NCI-H460 (cell line): Measurements from ENCODE around the gene ADAMTS17. TPM values are rescaled to one million over a fixed set of nuclear protein-coding genes. Genes with fewer than 3 reads are reported as not detected.

Experiments used
- DNase-seq: peaks from one replicate; pipeline ENCODE4 v3.0.0-alpha.2; 2016; ENCODE audit warnings: low read depth; ENCODE audit errors: extremely low read depth
- total RNA-seq: library from RNA; depleted of rRNA; stranded (reverse); fragments of >200 nt; shearing (Covaris generic); gene quantifications from 2 replicates; pipeline ENCODE4 v1.2.3, GENCODE V29; 2014

ADAMTS17 gene
- total RNA-seq, 1 experiment from 2014 or later, result 0.15 TPM

DNA sequence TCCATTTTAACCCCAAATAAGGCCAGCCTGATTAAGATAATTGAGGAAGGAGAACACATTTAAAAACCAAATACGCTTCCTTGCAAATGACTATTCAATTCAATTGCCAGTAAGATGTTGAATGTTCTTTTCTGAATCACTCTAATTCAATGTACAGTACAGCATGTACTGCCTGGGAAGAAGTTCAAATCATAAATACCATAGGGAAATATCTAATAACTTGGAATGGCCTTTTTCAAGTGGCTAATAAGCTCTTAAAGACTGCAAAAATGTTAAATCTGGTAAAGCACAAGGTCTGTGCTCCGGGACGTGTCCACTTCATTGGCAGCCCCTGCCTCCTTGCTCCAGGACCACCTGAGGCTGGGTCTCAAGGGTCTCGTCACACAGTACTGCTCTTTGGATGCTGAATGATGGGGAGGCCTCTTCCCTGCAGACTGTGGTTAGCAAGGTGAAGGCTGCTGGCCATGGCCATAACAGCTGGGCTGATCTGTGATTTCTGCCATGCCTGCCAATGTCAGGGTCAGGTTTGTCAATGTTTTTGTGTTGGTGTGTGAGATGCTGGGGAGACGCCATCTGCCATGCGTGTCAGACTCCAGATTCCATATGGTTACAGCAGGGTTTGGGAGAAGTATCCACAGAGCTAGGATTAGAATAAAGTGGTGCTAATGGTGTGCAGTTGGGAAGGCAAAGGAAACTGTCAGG, 300.5 kb downstream of the ADAMTS17 start:
- no peak for DNase-seq

GRCh38 chr15:100039994-100040393, 301.8 kb downstream of the ADAMTS17 start:
- DNase-seq, result no peak

DNA sequence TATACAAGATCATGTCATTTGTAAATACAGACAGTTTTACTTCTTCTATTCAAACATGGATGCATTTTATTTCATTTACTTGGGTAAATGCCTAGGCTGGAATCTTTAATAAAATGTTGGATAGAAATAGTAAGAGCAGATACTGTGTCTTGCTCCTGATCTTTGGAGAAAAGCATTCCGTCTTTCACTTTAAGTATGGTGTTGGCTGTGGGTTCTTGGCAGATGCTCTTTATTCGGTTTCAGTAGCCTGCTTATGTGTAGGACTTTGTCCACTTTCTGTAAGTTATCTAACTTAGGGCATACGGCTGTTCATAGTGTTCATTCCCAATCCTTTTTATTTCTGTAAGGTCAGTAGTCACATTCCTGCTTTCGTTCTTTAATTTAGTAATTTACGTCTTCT, 303.0 kb downstream of the ADAMTS17 start:
- no peak for DNase-seq

DNA sequence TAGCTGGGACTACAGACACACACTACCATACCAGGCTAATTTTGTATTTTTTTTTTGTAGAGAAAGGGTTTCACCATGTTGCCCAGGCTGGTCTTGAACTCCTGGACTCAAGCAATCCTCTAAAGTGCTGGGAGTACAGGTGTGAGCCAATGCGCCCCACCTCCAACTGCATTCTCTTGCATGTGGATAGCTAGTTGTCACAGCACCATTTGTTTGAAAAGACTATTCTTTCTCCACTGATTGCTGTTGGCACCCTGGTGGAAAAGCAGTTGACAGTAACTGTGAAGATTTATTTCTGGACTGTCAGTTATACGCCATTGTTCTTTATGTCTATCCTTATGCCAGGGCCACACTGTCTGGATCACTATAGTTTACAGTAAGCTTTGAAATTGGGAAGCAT, 303.9 kb downstream of the ADAMTS17 start:
- no peak for DNase-seq

DNA sequence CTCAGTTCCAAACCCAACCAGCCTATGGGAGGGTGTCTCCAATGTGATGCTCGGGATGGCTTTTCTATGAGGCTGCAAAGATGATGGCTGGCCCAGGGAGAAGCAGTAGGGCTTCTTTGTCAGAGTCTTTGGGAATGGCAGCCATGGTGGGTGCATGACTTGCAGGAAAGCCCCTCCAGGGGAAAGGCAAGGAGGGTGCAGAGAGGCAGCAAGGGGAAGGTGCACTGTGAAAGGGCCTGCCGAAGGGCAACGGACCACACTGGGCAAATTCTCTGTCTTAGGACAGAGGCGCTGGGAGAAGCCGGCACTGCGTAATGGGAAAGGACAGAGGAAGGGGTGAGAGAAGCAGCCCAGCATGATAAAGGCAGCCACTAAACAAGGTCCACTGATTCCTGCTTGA, 305.8 kb downstream of the ADAMTS17 start:
- DNase-seq, result no peak

DNA sequence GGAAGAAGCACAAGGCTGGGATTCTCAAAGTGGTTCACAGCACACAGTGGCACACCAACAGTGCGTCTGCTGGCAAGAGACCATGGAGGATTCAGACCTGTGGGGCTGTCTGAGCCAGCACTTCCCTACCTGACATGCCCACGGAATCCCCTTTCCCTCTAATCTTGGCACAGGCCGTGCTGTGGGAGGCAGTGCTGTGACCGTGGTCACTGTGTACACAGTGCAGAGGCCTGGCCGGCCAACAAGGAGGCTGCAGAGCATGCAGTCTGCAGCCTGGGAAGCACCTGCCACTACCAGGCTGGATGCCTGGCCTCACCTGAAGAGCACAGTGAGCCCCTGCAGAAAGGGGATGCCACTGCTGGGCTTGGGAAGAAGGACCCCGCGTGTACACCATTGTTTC, 307.6 kb downstream of the ADAMTS17 start:
- no peak for DNase-seq

- no peak for DNase-seq
Measured at GRCh38 chr15:100033140-100033857, 308.5 kb downstream of the ADAMTS17 start.

GRCh38 chr15:100032358-100033085, 309.3 kb downstream of the ADAMTS17 start:
- no peak for DNase-seq

GRCh38 chr15:100031665-100032357, 310.0 kb downstream of the ADAMTS17 start:
- DNase-seq, result no peak

- no peak for DNase-seq
Measured at GRCh38 chr15:100030586-100031229, 311.1 kb downstream of the ADAMTS17 start.

GRCh38 chr15:100029868-100030479, 311.8 kb downstream of the ADAMTS17 start:
- no peak for DNase-seq

- no peak for DNase-seq
Measured at GRCh38 chr15:100029045-100029444, 312.7 kb downstream of the ADAMTS17 start.

DNA sequence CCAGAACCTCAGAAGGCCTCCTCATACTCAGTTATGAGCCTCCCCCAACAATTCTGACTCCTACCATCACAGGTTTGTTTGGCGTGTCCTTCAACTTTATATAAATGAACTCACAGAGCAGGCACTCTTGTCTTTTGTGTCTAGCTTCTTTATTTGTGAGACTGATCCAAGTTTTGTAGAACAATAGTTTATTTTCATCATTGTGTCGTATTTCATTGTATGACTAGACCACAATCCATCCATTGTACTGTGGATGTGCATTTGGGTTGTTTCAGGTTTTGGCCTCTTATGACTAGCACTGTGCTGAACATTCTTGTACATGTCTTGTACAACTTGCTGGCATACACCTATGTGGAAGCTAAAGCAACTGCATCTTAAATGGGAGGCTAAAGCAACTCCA, 315.7 kb downstream of the ADAMTS17 start:
- no peak for DNase-seq

DNA sequence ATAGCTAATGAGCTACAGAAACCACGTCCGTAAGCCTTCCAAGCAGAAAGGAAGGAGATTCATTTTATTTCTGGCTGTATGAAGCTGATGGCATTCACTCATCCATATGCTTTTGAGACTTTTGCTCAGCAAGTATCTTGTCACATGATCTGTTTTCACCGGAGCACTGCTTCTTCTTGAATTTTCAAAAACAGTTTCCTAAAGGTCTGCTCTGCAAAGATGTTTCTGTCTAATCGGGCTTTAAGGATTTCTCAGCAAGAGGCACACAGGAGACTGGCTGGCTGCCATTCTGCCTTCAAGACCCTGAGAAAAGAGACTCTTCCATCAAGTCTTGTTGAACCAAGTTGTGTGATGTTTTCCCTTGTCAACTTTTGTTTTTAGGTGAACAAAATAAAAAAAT, 319.0 kb downstream of the ADAMTS17 start:
- no peak for DNase-seq

DNA sequence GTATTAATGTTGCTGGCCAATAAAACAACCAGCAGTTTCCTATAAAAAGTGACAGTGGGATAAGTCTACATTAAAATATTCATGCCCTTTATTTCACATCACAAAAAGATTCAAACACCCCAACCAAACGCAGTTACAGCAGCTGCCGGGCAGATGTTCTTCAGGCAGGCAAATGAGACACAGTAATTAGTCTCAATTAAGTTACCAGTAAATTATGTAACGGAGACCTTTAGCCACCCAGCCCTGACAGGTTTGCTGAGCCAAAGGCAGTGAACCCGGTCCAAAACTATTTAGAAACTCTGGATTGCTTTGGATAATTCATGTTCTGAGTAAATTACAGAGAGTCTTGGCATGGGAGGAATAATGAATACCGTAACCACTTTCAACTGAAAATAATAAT, 319.4 kb downstream of the ADAMTS17 start:
- DNase-seq, result no peak

DNA sequence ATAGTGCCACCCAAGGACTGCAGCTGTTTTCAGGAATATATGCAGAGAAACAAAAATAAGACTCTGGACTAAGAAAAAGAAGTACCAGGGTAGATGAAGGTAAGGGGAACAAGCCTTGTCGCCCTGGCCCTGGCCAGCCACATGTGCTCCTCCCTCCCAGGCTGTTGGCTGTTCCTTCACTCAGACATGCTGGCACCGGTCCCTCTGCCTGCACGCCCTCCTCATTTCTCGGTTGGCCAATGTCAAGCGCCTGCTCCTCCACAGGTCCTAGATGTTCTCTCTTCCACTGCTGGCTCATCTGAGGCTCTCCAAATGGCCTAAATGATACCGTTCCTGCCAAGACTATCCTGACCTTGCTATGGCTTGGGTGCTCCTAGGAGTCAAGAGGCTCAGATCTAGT, 320.1 kb downstream of the ADAMTS17 start:
- DNase-seq, result no peak

GRCh38 chr15:100020614-100021013, 321.2 kb downstream of the ADAMTS17 start:
- DNase-seq, result no peak

GRCh38 chr15:100020189-100020588, 321.6 kb downstream of the ADAMTS17 start:
- DNase-seq, result no peak

- DNase-seq, result no peak
Measured at GRCh38 chr15:100019601-100020000, 322.2 kb downstream of the ADAMTS17 start.

- no peak for DNase-seq
Measured at GRCh38 chr15:100018191-100018590, 323.6 kb downstream of the ADAMTS17 start.
